ENCODE data around the gene GINS2.

The GINS2 gene

DNA sequence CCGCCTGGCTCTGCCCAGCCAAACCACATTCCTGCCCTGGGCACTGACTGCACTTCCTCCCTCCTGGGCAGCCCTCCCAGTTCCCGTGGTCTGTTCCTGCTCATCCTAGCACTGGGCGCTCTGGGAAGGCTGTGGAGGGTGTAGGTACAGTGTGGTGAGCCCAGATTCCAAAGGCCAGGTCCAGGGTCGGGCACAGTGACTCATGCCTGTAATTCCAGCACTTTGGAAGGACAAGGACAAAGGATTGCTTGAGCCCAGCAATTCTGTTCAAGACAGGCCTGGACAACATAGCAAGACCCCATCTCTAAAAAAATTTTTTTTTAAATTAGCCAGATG is 31.5 kb upstream of the GINS2 start:
- Mint-ChIP-seq H3K4me3 (no peak overlapping the region), H3K27me3 (no peaks in the 10 kb centered on the region), H3K27ac (no peak overlapping the region), H3K9me3 (ENCODE audit: low read depth) (no peaks in the 10 kb centered on the region), H3K4me1 (ENCODE audit: low read depth) (peaks cover 13% of the 10 kb centered on the region), H3K36me3 (no peaks in the 10 kb centered on the region)

DNA sequence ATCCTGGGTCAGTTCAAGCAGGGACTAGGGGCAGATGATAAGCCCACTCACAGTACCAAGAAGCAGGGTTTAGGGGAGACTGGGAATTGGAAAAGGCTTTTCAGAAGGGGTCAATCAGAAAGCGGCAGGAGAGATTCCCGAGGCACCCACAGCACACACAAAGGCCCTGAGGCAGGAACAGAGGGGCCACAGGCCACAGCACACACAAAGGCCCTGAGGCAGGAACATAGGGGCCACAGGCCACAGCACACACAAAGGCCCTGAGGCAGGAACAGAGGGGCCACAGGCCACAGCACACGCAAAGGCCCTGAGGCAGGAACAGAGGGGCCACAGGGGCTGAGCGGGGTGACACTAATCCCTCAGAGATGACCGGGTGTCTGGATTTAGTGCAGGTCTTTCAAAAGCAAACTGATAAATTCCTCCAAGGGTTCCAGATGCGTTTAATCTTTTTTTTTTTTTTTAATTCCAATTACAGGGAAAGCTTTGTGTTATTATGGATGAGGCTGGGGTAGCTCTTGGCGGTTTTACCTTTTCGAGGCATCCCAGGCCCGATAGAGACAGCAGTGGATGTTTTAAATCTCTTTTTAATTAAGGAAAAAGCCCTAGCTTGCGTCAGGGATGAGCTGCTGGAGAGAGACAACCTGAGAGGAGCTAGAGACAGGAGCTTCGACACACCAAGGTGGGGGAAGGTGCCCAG is 31.0 kb upstream of the GINS2 start:
- Mint-ChIP-seq H3K27me3 (no peaks in the 10 kb centered on the region), H3K27ac (no peak overlapping the region), H3K4me3 (no peak overlapping the region), H3K9me3 (ENCODE audit: low read depth) (no peaks in the 10 kb centered on the region), H3K36me3 (no peaks in the 10 kb centered on the region), H3K4me1 (ENCODE audit: low read depth) (peaks cover 16% of the 10 kb centered on the region)

DNA sequence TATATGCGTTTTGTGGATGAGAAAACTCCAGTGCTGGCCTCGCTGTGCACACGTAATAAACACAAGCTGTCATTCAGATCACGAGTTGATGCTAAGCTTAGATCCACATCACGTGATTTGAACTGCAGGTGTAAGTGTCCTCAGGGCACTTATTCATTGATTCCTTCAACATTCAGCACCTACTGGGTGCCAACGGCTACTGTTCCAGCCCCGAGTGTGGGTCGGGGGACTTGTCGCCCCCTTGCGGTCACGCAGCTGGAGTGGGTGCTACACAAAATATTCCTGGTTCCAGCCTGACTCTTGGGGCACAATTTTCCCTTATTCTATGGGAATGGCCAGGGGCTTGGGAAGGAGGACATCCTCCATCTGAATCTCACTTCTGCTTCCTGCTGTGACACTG is 29.9 kb upstream of the GINS2 start:
- Mint-ChIP-seq H3K27me3 (no peaks in the 10 kb centered on the region), H3K27ac (no peak overlapping the region), H3K4me3 (no peak overlapping the region), H3K36me3 (no peaks in the 10 kb centered on the region), H3K4me1 (ENCODE audit: low read depth) (peaks cover 16% of the 10 kb centered on the region), H3K9me3 (ENCODE audit: low read depth) (no peaks in the 10 kb centered on the region)

DNA sequence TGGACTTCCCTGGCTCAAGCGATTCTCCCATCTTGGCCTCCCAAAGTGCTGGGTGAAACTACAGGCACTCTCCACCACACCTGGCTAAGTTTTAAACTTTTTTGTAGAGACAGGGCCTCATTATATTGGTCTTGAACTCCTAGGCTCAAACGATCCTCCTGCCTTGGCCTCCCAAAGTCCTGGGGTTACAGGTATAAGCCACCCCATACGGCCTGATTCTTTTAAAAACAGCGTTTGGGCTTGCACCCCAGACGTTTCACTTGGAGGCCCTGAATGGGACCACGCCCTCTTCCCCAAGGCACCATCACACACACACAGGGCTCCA is 29.4 kb upstream of the GINS2 start:
- H3K4me1 Mint-ChIP-seq (ENCODE audit: low read depth) = peaks cover 16% of the 10 kb centered on the region
- no peaks in the 10 kb centered on the region for H3K27me3 Mint-ChIP-seq
- H3K4me3 Mint-ChIP-seq = no peak overlapping the region
- H3K36me3 Mint-ChIP-seq = no peaks in the 10 kb centered on the region
- no peak overlapping the region for H3K27ac Mint-ChIP-seq
- no peaks in the 10 kb centered on the region for H3K9me3 Mint-ChIP-seq (ENCODE audit: low read depth)

DNA sequence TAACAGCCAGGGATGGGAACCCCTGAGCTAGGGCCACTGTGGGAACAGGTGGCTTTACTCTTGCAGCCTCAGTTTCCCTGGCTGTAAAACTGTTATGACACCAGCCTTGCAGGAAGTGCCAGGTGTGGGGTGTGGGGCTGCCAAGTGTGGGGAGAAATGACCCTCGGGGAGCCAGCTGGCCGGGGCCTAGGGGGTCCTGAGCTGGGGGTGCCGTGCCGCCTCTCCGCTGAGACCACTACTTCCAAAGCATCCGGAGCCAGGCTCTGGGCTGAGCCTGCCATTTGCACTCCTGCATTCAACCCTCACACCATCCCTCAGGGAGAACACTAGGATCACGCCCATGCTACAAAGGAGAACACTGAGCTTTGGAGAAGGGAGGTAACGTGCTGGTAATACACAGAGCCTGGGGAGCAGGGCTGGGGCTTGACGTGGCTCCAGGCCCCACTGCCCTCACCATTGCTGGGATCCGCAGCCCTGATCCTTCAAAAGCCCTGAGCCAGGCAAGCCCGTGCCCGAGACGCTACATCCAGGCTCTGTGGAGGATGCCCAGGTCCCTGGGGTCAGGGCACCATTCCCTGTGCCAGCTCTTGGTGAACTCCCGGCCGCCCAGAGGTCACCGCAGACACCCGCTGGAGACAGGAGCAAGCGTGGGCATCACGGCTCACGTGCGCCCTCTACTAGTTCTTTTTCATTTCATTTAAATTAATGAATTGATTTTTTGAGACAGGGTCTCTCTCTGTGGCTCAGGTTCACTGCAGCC is 28.8 kb upstream of the GINS2 start:
- Mint-ChIP-seq H3K9me3 (ENCODE audit: low read depth) (no peaks in the 10 kb centered on the region), H3K27me3 (no peaks in the 10 kb centered on the region), H3K4me3 (no peak overlapping the region), H3K36me3 (no peaks in the 10 kb centered on the region), H3K4me1 (ENCODE audit: low read depth) (peaks cover 16% of the 10 kb centered on the region), H3K27ac (no peak overlapping the region)

DNA sequence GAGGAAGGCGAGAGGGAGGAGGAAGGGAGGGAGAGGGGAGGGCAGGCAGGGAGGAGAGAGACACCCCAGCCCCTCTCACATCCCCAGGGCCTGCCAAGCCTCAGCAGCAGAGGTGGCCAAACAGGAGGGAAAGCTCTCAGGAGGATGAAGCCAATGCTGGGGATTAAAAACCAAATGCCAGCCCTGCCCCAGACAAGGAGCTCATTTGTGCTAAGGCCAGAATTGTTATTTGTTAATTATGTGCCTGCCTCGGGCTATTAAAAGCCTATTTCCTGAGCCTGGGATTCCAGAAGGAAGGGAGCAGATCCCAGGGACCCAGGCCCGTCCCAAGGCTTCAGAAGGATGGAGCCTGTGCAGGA is 27.9 kb upstream of the GINS2 start:
- H3K4me1 Mint-ChIP-seq (ENCODE audit: low read depth) = peaks cover 16% of the 10 kb centered on the region
- no peak overlapping the region for H3K4me3 Mint-ChIP-seq
- H3K36me3 Mint-ChIP-seq = peaks cover 4% of the 10 kb centered on the region
- no peaks in the 10 kb centered on the region for H3K27me3 Mint-ChIP-seq
- H3K27ac Mint-ChIP-seq = no peak overlapping the region
- H3K9me3 Mint-ChIP-seq (ENCODE audit: low read depth) = no peaks in the 10 kb centered on the region

DNA sequence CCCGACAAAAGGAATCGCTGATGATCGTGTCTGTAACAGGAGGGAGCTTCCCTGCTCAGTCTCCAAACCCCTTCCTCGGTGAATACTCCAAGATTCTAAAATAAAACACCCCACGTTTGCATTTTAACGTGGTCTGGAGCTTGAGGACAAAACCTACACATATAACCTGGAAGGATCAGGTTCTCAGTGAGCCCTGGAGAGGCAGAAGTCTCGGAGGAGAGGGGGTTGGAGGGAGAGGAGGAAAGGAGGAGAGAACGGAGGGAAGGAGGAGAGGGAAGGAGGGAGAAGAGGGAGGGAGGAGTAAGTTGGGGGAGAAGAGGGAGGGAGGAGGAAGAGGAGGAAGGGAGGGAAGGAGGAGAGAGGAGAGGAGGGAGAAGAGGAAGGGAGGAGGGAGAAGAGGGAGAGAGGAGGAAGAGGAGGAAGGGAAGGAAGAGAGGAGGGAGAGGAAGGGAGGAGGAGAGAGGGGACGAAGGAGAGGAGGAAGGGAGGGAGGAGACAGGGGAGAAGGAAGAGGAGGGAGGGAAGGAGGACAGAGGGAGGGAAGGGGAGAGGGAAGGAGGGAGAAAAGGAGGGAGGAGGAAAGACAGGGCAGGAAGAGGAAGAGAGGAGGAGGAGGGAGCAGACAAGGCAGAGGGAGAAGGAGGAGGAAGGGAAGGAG is 27.4 kb upstream of the GINS2 start:
- Mint-ChIP-seq H3K9me3 (ENCODE audit: low read depth) (no peaks in the 10 kb centered on the region), H3K36me3 (peaks cover 4% of the 10 kb centered on the region), H3K4me1 (ENCODE audit: low read depth) (peaks cover 16% of the 10 kb centered on the region), H3K27me3 (no peaks in the 10 kb centered on the region), H3K27ac (no peak overlapping the region), H3K4me3 (no peak overlapping the region)

DNA sequence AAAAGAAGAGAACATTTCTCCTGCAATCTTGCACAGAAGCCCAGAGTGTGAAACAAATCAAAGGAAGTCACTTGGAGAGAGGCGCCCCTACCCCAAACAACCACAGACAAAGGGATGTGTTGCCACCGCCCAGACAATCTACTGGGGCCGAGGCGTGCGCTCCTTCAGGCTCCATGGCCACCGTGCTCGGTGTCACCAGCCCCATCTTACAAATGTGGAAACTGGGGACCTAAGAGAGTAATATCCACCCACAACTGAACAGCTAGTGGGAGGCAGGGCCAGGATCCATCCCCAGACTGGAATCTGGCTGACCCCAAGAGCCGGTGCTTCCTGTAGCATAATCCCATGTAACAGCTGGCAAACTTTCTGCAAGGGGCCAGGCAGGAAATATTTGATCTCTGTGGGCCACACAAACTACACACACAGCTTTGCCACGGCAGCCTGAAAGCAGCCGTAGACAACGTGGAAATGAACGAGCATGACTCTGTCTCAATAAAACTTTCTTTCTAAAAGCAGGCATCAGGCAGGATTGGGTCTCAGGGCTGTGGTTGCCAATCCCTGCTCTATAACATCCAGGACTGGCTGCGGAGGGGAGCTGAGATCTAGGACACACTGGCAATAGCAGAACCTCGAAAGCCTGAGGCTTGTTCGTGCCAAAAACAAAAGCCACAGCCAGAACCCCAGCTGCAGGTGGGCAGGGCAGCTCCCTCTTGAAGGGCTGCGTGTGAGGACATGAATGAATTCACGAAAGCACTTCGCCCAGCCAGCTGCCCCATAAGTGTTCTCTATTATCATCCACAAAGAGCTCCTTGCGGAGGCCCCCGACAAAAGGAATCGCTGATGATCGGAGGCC is 26.6 kb upstream of the GINS2 start:
- Mint-ChIP-seq H3K4me1 (ENCODE audit: low read depth) (peaks cover 16% of the 10 kb centered on the region), H3K4me3 (peak overlapping the region; percentile 7), H3K9me3 (ENCODE audit: low read depth) (no peaks in the 10 kb centered on the region), H3K27me3 (no peaks in the 10 kb centered on the region), H3K36me3 (peaks cover 8% of the 10 kb centered on the region), H3K27ac (no peak overlapping the region)

DNA sequence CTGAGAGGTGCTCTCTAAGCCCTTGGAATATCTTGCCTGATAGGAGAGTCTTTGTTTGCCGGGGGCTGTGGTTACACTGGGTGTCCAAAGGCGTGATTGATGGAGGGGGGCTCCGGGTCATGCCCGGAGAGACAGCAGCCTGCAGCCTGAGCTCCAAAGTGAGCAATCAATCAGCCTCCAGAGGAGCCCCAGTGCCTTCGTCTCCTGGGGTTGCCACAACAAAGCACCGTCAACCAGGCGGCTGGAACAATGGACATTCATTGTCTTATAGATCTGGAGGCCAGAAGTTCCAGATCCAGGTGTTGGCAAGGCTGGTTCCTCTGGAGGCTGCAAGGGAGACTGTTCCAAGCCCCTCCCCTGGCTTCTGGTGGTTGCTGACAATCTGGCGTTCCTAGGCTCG is 24.0 kb upstream of the GINS2 start:
- no peak overlapping the region for H3K27ac Mint-ChIP-seq
- no peaks in the 10 kb centered on the region for H3K27me3 Mint-ChIP-seq
- H3K4me1 Mint-ChIP-seq (ENCODE audit: low read depth) = peaks cover 12% of the 10 kb centered on the region
- H3K4me3 Mint-ChIP-seq = no peak overlapping the region
- H3K9me3 Mint-ChIP-seq (ENCODE audit: low read depth) = no peaks in the 10 kb centered on the region
- peaks cover 8% of the 10 kb centered on the region for H3K36me3 Mint-ChIP-seq

DNA sequence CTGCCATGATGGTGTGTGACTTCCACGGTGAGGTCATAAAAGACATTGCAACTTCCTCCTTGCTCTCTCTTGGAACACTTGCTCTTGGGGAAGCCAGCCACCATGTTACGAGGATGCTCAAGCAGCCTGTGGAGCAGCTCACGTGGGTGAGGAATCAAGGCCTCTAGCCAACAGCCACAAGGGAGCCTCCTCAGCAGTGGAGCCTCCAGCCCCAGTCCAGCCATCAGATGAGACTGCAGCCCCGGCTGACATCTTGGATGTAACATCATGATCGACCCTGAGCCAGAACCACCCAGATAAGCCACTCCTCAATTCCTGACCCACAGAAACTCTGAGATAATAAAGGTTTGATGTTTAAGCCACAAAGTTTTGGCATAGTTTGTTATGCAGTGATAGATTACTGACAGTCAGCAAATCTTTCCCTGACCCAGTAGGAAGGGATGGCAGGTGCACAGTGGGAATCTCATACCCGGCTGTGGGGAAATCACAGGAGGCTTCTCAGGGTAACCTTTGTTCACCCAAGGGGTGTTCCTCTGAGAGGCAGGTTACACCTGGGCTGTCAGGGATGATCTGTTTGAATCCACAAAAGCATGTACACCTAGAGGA is 23.3 kb upstream of the GINS2 start:
- Mint-ChIP-seq H3K27ac (no peak overlapping the region), H3K27me3 (no peaks in the 10 kb centered on the region), H3K36me3 (peaks cover 8% of the 10 kb centered on the region), H3K4me3 (no peak overlapping the region), H3K4me1 (ENCODE audit: low read depth) (peaks cover 12% of the 10 kb centered on the region), H3K9me3 (ENCODE audit: low read depth) (no peaks in the 10 kb centered on the region)

DNA sequence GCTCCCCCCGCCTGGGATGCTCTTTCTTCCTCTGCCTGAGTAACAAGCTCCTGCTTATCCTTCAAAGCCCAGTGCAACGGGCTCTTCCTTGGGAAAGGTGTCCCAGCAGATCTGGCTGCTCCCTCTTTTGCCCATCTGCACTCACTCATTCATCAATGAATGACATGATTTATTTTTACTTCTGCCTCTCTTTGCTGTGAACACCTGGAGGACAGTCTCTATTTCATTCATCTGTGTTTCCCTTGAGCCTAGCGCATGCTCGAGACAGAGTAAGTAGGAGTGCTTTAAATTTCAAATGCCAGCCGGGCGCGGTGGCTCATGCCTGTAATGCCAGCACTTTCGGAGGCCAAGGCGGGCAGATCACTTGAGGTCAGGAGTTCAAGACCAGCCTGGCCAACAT is 22.0 kb upstream of the GINS2 start:
- Mint-ChIP-seq H3K9me3 (ENCODE audit: low read depth) (no peaks in the 10 kb centered on the region), H3K4me3 (no peak overlapping the region), H3K27me3 (no peaks in the 10 kb centered on the region)

DNA sequence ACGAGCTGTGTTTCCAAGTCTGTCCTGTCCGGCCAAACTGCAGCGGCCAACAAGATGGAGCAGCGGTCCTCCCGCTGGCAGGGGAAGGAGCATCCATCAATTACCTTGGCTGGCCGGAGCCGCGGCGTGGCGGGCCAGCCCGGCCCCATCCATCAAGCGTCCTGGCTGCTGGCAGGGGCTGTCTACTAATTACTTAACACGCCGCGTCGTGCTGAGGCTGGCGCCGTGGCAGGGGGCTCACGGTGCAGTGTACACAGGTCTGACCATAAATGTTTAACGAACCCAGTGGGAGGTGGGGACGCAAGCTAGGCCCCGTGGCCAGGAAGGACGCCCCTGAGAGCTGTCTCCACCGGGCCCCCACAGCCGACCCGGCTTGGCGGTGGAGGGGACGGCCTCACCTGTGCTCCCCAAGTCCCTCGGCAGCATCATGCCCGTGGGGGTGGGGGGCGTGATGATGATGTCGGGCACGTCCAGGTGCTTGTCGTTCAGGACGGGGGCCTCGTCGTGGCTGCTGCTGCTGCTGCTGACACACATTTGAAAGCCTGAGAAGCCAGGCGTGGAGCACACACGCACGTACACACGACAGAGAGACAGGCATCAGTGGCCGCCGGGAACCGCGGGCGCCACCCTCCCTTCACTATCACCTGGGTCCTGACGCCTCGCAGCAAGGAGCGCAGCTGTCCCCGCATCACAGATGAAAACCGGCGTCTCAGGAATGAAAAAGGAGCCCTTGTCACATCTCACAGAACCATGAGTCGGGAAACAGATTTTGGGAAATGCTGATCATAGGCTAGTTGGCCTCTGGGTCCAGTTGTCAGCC is 21.2 kb upstream of the GINS2 start:
- Mint-ChIP-seq H3K36me3 (peaks cover 8% of the 10 kb centered on the region), H3K4me3 (no peak overlapping the region), H3K27ac (no peak overlapping the region), H3K9me3 (ENCODE audit: low read depth) (no peaks in the 10 kb centered on the region), H3K27me3 (no peaks in the 10 kb centered on the region), H3K4me1 (ENCODE audit: low read depth) (peaks cover under 1% of the 10 kb centered on the region)

More for the DNA sequence above, 22.0 kb upstream of the GINS2 start:
- Mint-ChIP-seq H3K27ac (no peak overlapping the region), H3K36me3 (peaks cover 8% of the 10 kb centered on the region), H3K4me1 (ENCODE audit: low read depth) (peaks cover 8% of the 10 kb centered on the region)

DNA sequence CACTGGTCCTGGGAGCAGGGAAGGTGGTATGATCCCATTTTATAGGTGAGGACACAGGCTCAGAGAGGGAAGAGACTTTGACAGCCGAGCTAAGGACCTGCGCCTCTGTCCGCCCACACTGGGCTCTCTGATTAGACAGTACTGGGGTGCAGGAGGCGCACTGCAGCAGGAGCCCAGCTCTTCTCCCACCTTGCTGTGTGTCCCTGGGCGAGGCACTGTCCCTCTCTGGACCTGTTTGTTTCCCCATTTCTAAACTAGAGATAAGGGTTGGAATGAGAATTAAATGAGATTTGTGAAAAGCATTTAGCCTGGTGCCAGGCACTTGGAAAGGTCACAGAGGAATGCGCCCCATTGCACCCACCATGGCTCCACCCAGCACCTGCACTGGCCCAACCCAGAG is 19.6 kb upstream of the GINS2 start:
- H3K4me3 Mint-ChIP-seq = no peak overlapping the region
- H3K9me3 Mint-ChIP-seq (ENCODE audit: low read depth) = no peaks in the 10 kb centered on the region
- H3K36me3 Mint-ChIP-seq = peaks cover 8% of the 10 kb centered on the region
- H3K4me1 Mint-ChIP-seq (ENCODE audit: low read depth) = no peaks in the 10 kb centered on the region
- H3K27ac Mint-ChIP-seq = no peak overlapping the region
- H3K27me3 Mint-ChIP-seq = no peaks in the 10 kb centered on the region

DNA sequence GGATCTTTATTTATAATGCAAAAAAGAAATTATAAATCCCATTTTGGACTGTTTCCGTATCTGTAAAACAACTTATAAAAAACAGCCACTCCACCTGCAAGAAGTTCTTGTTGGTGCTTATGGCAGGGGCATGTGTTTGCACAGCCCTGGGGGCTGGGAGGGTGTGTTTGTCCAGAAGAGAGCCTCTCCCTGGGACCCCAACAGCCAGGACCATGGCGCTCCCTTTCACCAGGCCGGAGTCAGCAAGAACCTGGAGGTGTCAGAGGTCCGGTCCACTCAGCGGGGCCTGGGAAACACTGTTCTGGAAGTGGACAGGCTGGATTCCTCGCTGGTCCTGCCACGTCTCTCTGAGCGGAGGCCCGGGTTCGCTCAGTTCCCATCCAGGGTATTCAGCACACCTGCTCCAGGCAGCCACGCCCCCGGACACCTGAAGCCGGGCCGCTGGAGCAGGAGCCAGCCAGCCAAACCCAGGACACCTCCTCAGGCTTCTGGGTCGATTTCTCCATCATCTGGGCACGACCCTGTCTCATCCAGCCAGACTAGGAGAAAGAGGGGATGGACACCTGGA is 18.9 kb upstream of the GINS2 start:
- no peak overlapping the region for H3K4me3 Mint-ChIP-seq
- no peaks in the 10 kb centered on the region for H3K9me3 Mint-ChIP-seq (ENCODE audit: low read depth)
- H3K27ac Mint-ChIP-seq = no peak overlapping the region
- no peaks in the 10 kb centered on the region for H3K4me1 Mint-ChIP-seq (ENCODE audit: low read depth)
- peaks cover 8% of the 10 kb centered on the region for H3K36me3 Mint-ChIP-seq
- no peaks in the 10 kb centered on the region for H3K27me3 Mint-ChIP-seq

All from activated naive CD8-positive, alpha-beta T cell (primary cell).